ENCODE results near the gene AGAP1.

DNA sequence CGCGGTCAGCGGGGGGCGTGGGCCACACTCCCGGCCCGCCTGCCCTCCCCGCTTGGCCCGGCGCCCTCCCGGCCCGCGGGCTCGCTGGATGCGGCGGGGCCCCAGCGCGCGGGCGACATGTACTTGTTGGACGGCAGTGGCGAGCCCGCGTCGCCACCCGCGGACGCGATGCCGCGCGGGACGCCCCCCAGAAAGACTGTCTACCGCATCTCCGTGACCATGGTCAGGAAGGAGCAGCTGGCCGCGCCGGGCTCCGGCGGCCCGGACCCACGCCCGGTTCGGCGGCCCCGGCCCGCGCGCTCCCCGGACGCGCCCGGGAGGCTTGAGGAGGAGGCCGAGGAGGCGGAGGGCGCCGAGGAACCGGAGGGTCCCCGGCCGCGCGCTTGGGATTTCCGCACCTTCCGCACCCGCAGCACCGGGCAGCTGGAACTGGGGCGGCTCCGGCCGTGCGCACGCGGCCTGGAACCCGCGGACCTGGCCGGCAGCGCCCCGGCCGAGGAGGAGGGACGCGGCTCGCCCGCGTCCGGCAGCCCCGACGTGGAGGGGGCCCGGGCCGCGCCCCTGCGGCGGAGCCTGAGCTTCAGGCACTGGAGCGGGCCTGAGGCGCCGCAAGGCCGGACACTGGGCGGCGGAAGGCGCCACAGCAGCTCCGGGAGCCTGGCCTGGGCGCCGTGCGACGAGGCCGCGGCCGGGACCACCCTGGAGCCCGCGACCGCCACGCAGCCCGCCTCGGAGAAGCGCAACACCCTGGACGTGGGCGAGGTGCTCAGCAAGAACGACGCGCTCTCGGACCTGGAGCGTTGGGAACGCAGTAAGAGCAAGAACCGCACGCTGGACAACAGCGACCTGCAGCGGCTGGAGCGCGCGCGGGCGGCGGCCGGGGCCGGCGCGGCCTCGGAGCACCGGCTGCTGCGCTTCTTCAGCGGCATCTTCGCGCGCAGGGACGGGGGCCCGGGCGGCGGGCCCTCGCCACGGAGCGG is 176.4 kb downstream of the AGAP1 start:
- TF ChIP-seq POLR2A (IDR thresholded peaks at IDR 0.05): no peak
- TF ChIP-seq, protein P1, sequence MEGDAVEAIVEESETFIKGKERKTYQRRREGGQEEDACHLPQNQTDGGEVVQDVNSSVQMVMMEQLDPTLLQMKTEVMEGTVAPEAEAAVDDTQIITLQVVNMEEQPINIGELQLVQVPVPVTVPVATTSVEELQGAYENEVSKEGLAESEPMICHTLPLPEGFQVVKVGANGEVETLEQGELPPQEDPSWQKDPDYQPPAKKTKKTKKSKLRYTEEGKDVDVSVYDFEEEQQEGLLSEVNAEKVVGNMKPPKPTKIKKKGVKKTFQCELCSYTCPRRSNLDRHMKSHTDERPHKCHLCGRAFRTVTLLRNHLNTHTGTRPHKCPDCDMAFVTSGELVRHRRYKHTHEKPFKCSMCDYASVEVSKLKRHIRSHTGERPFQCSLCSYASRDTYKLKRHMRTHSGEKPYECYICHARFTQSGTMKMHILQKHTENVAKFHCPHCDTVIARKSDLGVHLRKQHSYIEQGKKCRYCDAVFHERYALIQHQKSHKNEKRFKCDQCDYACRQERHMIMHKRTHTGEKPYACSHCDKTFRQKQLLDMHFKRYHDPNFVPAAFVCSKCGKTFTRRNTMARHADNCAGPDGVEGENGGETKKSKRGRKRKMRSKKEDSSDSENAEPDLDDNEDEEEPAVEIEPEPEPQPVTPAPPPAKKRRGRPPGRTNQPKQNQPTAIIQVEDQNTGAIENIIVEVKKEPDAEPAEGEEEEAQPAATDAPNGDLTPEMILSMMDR (IDR thresholded peaks at IDR 0.05): peak in 4 of 6 experiments; percentile 12 to 67 (median 47)

Data from thyroid gland (tissue), 4 donors.